HPDE6-E6E7 (cell line): Measurements from ENCODE around the gene TUBA4A.
"Not testable (repeated sequence)": the region's sequence is repeated elsewhere in the genome, so short reads cannot be mapped to it uniquely, and the experiment has no call there.

Experiments
- DNase-seq: peaks from one replicate; pipeline ENCODE4 v3.0.0; 2011; ENCODE audit warnings: missing footprints; ENCODE audit errors: extremely low spot score

TUBA4A gene

DNA sequence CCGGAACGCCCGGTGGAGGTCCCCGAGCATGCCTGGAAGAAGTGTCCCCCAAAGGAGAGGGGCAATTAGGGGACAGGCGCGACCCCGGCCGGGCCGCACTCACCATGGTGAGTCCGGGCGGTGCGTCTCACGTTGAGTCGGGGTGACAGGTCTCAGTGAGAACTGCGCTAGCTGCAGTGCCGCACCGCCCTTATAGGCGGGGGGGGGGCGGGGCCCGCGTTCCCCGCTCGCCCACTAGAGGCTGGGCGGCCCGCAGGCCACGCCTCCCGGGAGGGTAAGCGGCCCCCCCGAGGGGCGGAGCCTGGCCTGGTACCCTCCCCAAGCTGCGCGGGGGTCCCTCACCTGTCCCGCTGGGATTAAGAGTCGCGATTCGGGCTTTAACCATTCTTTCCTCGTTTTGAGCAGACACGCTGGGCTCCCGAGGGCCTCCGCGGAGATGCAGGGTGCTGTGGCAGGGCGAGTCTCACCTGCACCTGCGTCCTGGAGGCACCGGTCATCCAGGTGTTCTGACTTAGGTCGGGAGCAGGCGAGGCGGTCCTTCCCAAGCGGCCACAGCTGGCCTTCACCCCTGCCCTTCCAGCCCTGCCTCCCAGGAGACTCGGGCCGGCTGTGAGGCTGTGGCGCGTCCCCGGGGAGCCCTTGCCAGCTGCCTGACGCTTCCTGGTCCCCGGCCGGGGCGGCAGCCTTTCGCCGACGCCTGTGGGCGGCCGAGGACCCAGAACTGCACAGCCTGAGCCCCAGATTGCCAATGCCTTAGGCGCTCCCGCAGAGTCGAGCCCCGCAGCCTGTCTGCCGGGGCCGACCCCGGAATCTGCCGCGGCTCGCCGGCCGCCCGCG lies at the start of gene TUBA4A:
TUBA4A (minus strand) TSS at position 166 of the 837 bp plus-strand sequence; CDS start at position 106, 60 bp downstream.
- peak; percentile 90 for DNase-seq

DNA sequence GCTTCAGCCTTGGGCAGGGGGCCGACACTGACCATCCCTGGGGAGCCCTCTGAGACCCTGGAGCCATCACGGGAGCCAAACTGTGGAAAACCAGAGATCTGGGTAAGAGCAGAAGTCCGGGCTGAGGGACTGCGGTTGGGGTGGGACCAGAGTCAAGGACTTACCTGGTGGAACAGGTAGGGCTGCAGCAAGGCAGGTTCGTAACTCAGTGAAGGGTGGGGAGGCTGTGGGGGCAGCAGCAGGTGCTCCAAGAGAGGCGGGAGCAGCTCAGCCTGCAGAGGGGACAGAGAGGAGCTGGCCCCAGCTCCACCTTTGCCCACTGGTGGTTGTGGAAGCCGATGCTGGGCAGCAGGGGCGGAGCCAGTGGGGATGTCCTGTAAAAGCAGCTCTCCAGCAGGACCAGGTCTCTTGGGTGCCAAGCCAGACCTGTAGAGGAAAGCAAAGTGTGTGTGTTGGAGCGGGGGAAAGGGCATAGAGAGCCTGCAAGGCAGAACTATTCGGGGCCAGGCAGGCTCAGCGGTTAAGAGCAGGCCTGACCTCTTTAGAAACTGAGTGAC lies 48.8 kb upstream of the TUBA4A start:
- no peak for DNase-seq

DNA sequence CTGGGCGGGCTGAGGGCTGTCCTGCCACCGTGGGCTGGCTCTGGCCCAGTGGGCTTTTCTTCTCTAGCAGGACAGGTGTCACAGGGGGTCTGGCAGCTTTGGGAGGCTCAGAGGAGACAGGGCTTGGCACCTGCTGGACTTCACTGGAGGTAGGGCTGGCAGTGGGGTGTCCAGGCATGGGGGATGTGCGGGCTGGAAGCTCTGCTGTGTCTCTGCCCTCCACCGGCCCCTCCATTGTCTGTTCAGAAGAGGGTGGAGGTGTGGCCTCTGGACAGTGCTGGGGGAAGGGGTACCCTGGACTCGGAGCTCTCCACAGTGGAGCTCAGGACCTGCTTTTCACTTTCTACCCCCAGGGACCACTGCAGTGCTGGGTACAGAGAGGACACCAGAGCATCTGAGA lies 46.3 kb upstream of the TUBA4A start:
- no peak for DNase-seq

DNA sequence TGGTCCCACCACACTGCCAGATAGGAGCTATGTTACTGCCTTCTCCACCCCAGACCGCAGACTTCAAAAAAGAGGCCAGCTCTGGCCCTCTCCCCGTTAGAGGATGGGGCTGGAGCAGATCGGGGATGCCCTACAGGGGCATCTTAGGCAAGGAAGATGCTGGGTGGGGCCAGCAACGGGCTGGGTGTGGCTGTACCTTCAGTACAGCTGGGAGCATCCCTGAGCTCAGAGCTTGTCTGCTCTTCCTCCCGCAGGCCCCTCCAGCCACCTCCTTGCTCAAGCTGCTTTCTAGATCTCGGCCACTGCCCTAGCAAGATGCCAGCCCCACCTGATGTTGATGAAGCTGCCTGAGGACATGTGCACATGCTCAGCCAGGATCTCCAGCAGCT lies 45.6 kb upstream of the TUBA4A start:
- DNase-seq, result no peak

DNA sequence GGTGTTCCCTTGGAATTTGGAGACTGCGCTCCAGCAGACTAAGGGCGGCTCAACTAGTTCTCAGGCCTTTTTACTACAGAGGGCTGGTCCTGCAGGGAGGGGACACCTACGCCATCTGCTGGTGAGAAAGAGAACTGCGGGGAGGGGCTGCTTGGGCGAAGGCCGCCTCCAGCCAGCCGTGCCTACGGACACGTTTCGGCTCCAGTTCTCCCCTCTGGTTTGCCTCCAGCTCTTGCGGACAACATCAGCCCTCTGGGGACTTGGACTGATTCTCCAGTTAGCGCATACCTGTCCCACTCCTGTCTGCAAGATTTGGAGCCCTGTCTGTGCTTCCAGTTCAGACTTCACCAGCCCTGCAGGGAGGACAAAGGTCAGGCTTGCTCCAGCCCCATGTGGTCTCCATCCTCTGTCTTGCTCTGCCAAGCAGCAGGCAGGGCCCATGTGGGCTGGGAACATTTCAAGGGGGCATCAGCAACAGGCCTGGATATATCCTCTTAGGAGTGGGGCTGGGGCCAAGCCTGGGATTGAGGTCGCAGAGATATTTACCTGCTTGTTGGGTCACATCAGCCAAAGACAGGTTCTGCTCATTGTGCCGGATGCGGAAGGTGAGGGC lies 45.1 kb upstream of the TUBA4A start:
- peak; percentile 90 for DNase-seq

DNA sequence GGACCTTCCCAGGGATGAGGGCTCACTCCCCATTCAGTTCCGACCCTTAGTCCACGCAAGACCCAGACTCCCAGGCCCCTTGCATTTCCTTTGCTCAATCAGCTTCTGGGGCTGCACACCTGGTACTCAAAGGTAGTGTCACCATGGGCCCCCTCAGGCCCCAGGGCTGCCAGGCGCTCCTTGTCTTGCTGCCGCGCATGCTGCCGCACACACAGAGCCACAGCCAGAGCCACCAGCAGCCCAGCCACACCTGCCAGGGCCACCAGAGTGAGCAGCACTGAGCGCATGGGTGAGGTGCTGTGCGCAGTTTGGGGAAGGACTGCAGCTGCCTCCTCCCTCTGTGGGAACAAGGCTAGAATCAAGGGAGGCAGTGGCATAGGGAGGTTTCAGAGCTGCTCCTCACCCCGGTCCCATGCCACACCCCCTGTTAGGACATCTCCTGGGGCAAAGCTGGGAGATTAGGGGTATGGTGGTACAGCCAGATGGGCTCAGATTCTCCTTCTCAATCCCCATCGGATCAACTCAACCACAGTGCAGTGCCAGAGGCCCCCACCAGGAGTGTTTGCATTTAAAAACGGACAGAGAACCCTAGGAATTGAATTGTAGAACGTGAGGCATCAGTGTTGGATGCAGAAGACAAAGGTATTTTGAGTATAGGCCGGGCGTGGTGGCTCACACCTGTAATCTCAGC lies 44.2 kb upstream of the TUBA4A start:
- no peak for DNase-seq

DNA sequence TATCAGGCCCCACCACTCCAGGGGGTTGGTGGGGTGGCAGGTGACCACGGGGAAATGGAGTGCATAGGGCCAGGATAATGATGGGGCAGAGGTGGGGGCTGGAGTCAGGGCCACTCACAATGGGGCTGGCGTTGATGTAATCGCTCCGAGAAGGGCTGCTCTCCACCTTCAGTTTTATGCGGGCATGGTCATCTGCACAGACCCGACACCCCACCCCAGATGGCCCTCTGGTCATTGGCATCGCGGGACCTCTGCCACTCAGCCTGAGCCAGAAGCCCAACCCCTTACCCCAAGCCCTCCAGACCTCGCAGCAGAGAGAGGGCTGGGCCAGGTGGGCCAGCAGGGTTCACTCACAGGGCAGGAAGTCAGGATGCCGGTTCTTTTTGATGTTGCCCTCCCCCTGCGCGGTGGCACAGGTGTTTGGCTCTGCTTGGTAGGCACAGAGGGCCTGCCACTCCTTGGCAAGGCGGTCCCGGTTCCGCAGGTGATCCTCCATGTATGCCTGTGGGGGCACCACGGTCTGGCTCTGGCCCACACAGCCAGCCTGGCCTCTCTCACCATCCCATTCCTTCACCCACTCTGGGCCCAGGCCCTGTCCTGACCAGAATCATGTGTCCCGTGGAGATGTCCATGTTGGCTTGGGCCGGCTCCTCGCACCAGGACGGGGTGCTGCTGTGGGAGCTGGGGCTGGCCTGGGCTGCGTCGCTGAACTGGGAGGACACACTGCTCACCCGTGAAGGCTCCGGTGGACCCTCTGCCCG lies 43.1 kb upstream of the TUBA4A start:
- DNase-seq, result no peak

DNA sequence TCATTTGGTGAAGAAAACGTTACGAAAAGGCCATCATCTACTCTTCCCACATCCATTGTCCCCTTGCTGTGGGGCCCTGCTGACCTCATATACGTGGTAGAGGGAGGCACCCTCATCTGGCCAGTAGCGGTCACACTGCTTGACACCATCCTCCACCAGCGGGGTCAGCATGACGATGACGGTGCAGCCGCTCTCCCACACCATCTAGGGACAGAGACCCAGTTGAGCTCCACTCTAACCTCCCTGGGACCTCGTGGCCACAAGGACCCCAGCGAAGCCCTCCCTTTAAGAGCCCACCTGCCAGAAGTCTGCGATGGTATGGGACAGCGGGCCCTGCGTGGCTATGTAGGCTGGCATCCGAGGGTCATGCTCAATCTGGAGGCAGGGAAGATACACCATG lies 42.4 kb upstream of the TUBA4A start:
- DNase-seq, result no peak

DNA sequence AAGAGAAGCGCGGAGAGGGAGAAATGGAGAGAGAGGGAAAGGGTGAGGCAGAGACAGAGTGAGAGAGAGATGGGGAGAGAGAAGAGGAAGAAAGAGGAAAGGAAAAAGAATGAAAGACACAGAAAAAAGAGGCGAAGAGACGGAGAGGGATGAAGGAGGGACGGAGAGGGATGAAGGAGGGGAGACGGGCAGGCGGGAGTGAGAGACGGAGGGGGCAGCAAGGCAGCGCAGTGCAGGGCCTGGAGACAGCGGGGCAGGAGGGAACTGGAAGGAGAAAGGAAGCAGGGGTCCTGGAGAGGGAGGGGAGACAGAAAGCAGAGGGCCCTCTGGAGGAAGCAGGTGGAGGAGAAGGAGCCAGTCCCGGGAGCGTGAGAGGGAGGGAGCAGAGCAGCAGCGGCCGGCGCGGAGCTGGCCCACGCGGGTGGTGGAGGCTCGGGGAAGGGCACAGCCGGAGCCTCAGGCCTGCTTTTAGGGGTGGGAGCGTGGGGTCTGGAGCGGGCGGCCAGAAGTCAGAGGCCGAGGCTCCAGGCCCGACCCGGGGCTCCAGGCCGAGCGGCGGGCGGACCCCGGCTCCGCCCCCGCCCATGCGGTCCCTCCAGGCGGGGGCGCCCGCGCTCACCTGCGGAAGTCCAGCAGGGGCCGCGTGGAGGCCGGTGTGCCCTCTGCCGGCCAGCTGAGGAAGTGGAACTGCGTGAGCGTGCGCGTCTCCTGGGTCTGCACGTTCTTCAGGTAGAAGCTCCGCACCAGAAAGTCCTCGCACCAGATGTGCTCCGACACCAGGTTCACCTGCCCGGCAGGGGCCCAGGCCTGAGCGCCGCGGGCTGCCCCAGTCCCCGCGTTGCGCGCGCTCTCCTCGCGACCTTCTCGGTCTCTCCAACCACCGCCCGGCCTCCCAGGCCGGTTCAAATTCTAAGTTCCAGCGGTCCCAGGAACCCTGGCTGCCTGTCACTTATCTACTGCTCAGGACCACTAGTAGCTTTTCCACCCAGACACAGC lies 40.9 kb upstream of the TUBA4A start:
- peak; percentile 83 for DNase-seq

DNA sequence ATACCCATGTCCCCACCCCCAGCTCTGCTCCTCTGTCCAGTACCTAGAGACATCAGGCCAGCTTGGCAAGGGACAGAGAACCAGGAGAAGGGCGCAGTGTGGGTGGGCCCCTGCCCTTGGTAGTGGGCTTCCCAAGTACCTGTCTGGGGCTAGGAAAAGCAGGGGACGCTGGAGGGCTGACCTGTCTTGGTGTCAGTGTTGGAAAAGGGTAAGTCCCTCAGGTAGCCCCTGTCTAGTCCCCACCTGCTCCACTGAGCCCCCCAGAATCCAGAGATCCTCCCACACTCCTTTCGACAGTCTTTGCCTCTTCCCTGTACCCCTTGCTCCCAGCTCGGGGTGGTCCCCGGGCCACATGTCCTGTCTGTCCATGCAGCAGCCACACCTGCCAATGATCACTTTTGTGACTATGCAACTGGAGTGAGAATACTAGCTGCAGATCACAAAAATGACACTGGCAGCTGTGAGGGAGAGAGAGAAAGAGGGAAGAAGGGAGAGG lies 40.1 kb upstream of the TUBA4A start:
- no peak for DNase-seq

DNA sequence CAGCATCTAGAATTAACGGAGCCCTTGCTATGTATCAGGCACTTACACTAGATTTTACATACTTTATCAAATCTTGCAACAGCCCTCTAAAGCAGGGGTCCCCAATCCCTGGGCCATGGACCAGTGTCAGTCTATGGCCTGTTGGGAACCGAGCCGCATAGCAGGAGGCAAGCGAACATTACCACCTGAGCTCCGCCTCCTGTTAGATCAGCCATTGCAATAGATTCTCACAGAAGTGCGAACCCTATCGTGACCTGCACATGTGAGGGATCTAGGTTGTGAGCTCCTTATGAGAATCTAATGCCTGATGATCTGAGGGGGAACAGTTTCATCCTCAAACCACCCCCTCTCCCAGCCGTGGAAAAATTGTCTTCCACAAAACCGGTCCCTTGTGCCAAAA lies 38.9 kb upstream of the TUBA4A start:
- DNase-seq, result no peak

DNA sequence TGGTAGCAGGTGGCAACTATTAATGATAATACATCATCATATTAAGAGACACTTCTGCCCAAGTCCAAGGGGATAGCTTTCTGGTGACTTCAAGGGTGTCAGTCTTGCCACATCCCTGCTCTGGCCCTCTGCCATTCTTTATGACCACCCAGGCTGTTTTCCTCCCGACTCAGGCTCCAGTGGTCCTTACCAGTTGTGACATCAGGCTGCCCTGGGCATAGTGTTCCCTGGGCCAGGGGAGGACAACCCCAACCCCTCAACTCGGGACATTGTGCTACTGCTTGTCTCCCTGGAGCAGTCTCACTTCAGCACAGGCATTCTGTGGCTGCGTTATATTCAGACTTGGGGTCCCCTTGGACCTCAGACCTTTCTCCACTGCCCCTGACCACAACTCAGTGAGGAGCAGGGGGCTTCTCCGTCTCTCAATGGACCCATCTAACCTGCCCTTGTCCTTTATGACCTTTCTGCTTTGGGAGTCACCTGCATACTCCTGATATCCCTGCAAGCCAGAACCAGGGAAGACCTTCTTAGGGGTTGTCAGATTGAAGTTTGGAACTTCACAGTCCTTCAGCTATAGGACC lies 38.3 kb upstream of the TUBA4A start:
- DNase-seq, result no peak

DNA sequence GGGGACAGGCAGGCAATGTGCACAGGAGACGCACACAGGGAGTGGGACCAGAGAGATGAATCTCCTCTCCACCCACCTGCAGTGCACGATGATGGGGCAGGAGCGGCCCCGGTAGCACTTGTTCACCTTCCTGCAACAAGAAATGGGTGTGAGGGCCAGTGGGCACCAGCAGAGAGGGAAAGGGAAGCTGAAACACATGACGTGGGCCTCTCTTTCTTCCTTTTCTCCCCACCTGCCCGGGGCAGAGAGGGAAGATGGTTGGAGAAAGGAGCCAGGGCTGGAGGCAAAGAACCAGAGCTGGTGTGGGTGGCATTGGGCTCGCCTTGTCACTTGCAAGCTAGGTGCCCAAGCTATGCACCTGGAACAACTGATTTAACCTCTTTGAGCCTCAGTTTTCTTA lies 37.7 kb upstream of the TUBA4A start:
- no peak for DNase-seq

DNA sequence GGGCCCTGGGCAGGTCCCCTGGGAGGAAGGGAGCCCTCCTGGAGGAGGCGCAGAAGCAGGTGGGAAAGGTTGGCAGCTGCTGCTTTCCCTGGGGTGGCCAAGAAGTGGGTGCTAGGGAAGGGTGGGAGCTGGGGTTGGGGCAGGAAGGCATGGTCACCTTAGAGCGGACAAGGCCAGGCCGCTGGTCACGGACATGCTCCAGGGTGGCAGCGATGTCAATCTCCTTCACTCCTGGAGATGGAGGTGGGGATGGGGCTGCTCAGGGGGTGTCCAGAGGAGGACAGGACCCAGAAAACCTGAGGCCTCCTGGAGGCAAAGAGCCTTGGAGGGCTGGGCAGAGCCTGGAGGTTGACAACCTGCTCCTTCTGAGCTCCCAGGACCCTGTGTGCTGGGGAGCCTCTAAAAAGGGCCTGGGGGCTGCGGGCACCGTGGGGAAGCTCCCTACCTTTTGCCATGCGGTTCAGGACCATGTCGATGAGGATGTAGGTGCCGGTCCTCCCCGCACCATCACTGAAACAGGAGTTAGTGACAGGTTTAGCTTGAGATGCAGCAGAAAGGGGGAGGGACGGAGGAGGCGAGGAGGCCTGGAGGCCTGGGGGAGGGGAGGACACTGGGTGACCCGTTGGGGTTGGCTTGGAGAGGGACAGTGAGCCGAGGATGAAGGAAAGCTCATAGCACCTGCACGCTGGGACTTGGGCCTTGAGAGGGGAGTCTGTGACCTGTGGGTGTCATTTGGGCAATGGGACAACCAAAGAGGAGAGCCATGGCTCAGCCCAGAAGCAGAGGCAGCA lies 36.9 kb upstream of the TUBA4A start:
- no peak for DNase-seq

DNA sequence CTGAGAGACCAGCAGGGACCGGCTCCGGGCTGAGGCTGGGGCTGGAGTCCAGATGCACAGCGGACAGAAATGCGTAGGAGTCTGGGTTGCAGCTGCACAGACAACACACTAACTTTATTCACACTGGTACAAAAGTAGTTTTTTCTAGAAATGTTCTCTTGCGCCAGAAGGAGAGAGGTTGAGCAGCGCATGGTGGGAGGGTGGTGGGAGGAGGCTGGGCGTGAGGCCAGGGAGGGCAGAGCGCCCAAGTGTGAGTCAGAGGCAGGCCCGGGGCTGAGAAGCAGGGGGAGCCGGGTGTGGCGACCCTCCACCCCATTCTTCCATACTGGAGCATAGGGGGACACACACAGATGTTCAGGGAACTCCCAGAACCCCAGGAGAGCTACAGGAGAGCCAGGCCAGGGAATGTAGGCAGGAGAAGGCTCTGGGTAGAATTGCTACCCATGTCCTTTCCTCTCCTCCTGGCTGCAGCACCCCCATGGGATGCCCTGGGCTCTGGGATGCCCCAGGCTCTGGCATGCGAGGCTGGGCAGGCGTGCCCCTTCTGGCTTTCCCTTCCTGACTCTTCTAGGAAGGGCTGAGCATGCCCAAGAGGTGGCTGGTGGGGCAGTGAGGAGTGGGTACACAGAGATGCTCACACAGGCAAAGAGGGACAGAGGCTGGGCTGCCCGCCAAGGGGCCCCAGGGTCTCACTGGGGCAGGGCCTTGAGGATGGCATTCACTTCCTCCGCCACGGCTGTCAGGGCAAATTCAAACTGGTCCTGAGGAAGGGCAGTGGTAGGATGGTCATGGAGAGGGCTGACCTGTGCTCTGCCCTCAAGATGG lies 36.0 kb upstream of the TUBA4A start:
- peak; percentile 52 for DNase-seq

DNA sequence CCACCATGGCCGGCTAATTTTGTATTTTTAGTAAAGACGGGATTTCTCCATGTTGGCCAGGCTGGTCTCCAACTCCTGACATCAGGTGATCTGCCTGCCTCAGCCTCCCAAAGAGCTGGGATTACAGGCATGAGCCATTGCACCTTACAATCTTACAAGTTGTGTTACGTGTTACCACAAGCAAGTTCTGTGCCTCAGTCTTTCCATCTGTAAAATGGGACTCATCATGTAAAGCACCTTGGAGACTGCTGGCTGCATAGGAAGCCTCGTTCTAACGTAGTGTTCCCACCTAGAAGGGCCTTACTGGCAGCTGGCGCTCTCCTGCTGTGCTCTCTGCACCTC lies 35.4 kb upstream of the TUBA4A start:
- DNase-seq, result no peak

DNA sequence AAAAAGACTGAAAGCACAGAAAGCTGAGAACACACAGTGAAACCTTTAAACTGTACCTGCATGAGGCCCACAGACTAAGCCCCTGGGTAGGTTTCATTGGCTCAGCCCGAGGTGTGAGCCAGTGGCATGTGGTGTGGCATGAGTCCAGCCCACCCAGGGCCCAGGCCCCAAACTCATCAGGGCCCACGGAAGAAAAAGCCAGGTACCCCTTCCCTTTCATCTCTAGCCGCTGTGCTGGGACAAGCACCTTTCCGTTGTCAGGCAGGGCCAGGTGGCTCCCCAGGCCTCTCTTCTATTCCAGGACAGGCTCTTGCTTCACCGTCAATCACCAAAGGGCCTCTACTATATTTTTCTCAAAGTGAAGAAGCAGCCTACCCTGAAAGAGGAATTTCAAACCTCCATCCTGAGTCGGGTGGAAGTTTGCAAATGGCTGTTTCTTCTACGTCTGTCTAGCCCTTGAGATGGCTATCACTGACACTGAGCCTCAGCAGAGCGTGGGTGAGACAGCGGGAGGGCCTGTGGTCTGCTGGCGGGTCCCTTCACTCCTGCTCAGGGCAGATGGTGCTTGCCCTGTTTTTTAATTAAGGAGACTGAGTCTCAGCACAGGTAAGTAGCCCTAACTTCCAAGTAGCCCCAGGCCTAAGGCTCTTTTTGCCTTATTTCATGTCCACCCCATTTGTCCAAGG lies 34.0 kb upstream of the TUBA4A start:
- DNase-seq, result no peak

DNA sequence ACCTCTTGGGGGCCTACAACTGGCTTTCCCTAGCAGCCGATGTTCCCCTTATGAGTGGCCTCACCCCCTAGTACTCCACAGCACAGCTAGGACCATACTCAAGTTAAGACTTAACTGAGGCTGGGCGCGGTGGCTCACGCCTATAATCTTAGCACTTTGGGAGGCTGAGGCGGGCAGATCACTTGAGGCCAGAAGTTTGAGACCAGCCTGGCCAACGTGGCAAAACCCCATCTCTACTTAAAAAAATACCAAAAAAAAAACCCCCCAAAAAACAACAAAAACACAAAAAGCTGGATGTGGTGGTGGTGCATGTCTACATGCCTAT lies 33.4 kb upstream of the TUBA4A start:
- DNase-seq, result not testable (repeated sequence)
